Nephron (organoid): Measurements from ENCODE around the gene SLC16A1.

Source experiments
- H3K27ac Mint-ChIP-seq, 3 experiments: 2 replicates each; pipeline ENCODE4 v1.8.0; 2020; ENCODE audit warnings: mixed read lengths in 3 of 3, mild to moderate bottlenecking in 2 of 3, moderate library complexity in 1 of 3
- H3K27me3 Mint-ChIP-seq: 2 replicates; pipeline ENCODE4 v1.8.0; 2021; ENCODE audit warnings: low read depth, mild to moderate bottlenecking, moderate library complexity, mixed read lengths
- H3K36me3 Mint-ChIP-seq: 2 replicates; pipeline ENCODE4 v1.8.0; 2020; ENCODE audit warnings: low read depth, mixed read lengths
- H3K4me1 Mint-ChIP-seq: 2 replicates; pipeline ENCODE4 v1.8.0; 2020; ENCODE audit warnings: mixed read lengths
- H3K4me3 Mint-ChIP-seq, 3 experiments: 2 replicates each; pipeline ENCODE4 v1.8.0; 2020; ENCODE audit warnings: mild to moderate bottlenecking in 3 of 3, mixed read lengths in 3 of 3, moderate library complexity in 2 of 3
- H3K9me3 Mint-ChIP-seq: 2 replicates; pipeline ENCODE4 v1.8.0; 2020; ENCODE audit warnings: mixed read lengths
- TF ChIP-seq, protein P1 (sequence below), 3 experiments: fragments of 200-600 bp; sonication (generic); IDR thresholded peaks; one replicate each; pipeline ENCODE4 v1.5.0; 2021; ENCODE audit warnings: antibody characterized with exemption in 3 of 3; ENCODE audit not compliant: unreplicated experiment in 3 of 3

SLC16A1 gene, protein sequence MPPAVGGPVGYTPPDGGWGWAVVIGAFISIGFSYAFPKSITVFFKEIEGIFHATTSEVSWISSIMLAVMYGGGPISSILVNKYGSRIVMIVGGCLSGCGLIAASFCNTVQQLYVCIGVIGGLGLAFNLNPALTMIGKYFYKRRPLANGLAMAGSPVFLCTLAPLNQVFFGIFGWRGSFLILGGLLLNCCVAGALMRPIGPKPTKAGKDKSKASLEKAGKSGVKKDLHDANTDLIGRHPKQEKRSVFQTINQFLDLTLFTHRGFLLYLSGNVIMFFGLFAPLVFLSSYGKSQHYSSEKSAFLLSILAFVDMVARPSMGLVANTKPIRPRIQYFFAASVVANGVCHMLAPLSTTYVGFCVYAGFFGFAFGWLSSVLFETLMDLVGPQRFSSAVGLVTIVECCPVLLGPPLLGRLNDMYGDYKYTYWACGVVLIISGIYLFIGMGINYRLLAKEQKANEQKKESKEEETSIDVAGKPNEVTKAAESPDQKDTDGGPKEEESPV

DNA sequence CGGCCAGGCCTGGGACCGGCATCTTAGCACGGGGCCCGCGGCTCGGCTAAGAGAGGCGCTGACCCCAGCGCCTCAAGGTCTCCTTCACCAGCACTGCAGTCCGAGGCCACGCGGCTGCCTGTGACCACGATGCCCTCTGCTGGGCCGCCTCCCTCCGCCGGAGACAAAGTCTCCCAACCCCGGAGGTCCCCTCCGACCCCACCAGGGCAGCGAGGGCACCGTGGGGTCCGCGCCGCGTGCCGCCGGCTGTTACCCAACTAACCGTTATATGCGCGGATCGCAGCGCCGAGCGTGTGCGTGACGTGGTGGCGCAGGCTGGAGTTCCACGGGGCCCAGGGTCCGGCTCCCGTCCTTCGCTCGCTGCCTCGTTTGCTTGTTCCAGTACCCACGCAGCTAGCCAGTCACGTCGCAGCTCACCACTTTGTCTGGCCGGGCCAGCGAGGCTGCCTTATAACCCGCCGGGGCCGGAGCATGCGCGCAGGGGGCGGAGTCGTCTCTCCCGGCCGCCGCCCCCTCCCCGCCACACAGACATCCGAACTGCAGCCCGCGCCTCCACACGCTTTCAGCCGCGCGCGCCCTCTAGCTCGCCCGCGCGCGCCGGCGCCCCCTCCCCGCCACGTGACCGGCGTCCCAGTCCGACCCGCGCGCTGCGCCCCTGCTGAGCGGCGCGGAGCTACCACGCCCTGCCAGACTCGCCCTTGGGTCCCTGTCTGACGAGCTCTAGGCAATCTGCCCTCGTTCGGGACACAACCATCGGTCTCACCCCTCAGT lies at the start of gene SLC16A1:
TSS of gene SLC16A1 (minus strand) at position 424 of the 771 bp plus-strand sequence. CDS start 26,888 bp downstream, outside the sequence.
- TF ChIP-seq, protein P1, sequence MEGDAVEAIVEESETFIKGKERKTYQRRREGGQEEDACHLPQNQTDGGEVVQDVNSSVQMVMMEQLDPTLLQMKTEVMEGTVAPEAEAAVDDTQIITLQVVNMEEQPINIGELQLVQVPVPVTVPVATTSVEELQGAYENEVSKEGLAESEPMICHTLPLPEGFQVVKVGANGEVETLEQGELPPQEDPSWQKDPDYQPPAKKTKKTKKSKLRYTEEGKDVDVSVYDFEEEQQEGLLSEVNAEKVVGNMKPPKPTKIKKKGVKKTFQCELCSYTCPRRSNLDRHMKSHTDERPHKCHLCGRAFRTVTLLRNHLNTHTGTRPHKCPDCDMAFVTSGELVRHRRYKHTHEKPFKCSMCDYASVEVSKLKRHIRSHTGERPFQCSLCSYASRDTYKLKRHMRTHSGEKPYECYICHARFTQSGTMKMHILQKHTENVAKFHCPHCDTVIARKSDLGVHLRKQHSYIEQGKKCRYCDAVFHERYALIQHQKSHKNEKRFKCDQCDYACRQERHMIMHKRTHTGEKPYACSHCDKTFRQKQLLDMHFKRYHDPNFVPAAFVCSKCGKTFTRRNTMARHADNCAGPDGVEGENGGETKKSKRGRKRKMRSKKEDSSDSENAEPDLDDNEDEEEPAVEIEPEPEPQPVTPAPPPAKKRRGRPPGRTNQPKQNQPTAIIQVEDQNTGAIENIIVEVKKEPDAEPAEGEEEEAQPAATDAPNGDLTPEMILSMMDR (IDR thresholded peaks at IDR 0.05; ENCODE audit: unreplicated experiment in 3 of 3) = peak in 2 of 3 experiments; percentile 9 to 32

DNA sequence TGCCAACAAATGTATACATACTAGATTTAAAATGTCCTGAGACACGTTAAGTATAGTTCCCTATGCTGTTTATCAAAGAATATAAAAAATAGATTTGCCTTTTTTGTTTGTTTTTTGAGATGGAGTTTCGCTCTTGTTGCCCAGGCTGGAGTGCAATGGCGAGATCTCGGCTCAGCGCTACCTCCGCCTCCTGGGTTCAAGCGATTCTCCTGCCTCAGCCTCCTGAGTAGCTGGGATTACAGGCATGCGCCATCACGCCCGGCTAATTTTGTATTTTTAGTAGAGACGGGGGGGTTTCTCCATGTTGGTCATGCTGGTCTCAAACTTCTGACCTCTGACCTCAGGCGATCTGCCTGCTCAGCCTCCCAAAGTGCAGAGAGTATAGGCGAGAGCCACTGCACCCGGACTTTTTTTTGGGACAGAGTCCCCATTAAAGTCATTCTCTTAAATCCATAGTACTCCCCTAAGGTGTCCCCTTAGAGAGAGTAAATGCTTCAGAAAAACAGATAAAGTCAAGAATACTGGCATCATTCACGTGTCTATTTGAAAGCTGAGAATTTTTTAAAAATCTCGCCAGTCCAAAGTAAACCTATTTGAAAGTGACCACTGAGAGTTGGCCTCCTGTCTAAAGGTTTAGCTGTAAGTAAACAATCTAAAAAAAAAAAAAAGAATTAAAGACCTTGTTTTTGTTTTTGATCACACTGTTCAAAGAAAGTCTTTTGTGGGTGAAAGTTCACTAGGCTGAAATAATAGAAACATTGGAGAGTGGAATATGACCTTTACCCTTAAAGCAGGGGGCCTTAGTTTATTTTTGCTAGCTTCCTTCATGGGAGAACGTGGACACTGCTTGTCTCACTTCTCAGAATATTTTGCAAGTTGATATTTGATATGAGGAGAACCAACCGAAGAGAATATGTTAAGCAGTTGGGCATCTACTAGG lies 48.0 kb upstream of the SLC16A1 start:
- TF ChIP-seq, protein P1 (IDR thresholded peaks at IDR 0.05; ENCODE audit: unreplicated experiment in 3 of 3) = no peak
- no peaks in the 10 kb centered on the region for H3K9me3 Mint-ChIP-seq
- H3K4me3 Mint-ChIP-seq = no peak overlapping the region
- peaks cover 14% of the 10 kb centered on the region for H3K36me3 Mint-ChIP-seq
- H3K27me3 Mint-ChIP-seq = no peaks in the 10 kb centered on the region
- peaks cover 2% of the 10 kb centered on the region for H3K4me1 Mint-ChIP-seq
- H3K27ac Mint-ChIP-seq = peak overlapping the region in 1 of 3 experiments; percentile 61

More for the DNA sequence above, at the start of gene SLC16A1:
- peak within 1 kb of the TSS; percentile 98 to 99 (median 99) for H3K4me3 Mint-ChIP-seq
- peak within 1 kb of the TSS; percentile 83 to 95 (median 94) for H3K27ac Mint-ChIP-seq
- peaks cover 19% of the 10 kb centered on the region for H3K36me3 Mint-ChIP-seq
- peaks cover 45% of the 10 kb centered on the region for H3K4me1 Mint-ChIP-seq
- H3K9me3 Mint-ChIP-seq = no peaks in the 10 kb centered on the region
- no peaks in the 10 kb centered on the region for H3K27me3 Mint-ChIP-seq

DNA sequence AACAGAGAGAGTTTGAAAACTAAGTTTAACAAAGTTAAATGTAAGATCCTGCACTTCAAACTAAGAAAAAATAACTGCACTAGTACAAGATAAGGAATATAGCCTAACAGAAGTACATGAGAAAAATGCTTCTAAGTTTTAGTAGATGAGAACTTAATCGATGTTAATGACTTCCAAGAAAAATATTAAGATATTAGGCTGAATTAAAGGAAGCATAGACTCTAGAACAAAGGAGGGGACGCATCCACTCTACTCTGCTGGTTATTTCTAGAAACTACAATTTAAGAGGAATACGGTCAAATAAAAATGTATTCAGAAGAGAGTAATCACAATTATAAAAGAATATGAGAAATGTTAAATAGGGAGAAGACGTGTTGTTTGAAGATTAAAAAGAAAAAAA lies 46.3 kb upstream of the SLC16A1 start:
- no peak overlapping the region for H3K4me3 Mint-ChIP-seq

DNA sequence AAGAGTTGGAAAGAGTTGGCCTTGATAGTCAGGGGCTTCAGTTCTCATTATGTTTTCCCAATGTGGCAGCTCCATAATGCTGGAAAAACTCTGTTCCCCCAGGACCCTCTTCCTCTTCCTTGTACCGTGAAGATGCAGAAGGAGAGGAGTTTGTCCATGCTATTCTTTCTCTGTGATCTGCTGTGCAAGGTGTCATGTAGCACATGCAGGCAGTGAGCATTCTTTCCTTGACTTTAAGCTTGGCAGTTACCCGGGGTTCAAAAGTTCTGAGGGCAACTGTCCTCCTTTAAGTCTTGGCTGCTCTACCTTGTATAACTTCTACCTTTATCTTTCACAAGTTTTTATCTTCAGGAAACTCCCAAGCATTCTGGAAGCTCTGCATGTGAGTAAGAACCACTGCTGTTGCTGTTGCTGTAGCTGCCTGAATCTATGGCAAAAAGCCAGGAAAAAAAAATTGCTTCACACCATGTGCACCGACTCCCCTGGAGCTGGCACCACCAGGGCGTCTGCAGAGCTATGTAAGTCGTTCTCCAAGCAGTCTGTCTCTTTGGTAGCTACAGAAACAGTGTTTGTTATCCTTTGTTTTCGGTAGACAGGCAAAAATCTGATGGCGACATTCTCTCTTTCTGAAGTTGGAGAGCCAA lies 42.7 kb upstream of the SLC16A1 start:
- Mint-ChIP-seq H3K27ac (no peak overlapping the region), H3K4me1 (peaks cover 17% of the 10 kb centered on the region), H3K36me3 (peaks cover 11% of the 10 kb centered on the region), H3K27me3 (no peaks in the 10 kb centered on the region), H3K4me3 (no peak overlapping the region), H3K9me3 (no peaks in the 10 kb centered on the region)
- TF ChIP-seq, protein P1 (IDR thresholded peaks at IDR 0.05; ENCODE audit: unreplicated experiment in 3 of 3) = no peak

More for the DNA sequence above, 46.3 kb upstream of the SLC16A1 start:
- H3K36me3 Mint-ChIP-seq = peaks cover 12% of the 10 kb centered on the region
- H3K4me1 Mint-ChIP-seq = peaks cover 17% of the 10 kb centered on the region
- TF ChIP-seq, protein P1 (IDR thresholded peaks at IDR 0.05; ENCODE audit: unreplicated experiment in 3 of 3) = no peak
- H3K27me3 Mint-ChIP-seq = no peaks in the 10 kb centered on the region
- no peaks in the 10 kb centered on the region for H3K9me3 Mint-ChIP-seq
- peak overlapping the region in 1 of 3 experiments; percentile 25 for H3K27ac Mint-ChIP-seq

DNA sequence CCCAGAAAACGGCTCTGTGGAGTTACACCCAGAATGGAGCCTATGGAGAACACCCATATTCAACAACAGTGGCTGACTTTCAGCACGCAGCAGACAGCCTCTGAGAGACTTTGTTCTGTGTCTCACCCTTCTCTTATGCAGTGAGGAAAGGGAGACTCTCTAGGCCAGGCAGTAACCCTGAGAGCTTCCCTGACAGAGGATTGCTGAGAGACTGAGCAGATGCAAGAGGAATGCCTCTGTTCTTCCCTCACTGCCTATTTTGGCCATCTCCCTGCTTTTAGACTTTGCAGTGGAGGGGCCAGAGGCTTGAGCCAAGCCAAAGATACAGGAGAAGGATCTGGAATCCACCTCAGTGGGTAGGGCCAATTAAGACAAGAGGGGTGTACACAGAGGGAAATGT lies 41.8 kb upstream of the SLC16A1 start:
- Mint-ChIP-seq H3K4me1 (peaks cover 17% of the 10 kb centered on the region), H3K36me3 (peaks cover 11% of the 10 kb centered on the region), H3K27ac (no peak overlapping the region), H3K9me3 (no peaks in the 10 kb centered on the region), H3K27me3 (peaks cover 4% of the 10 kb centered on the region), H3K4me3 (no peak overlapping the region)
- TF ChIP-seq, protein P1 (IDR thresholded peaks at IDR 0.05; ENCODE audit: unreplicated experiment in 3 of 3) = no peak
